Left lung (tissue), 10 donors: ENCODE results near the gene PRKACG. TPM values are rescaled to one million over a fixed set of nuclear protein-coding genes. Genes with fewer than 3 reads are reported as not detected.

ENCODE experiments used
- ATAC-seq: fragments of 200-7000 bp; cut with Tn5 transposase; one replicate; pipeline ENCODE4 v1.9.1; 2020; ENCODE audit warnings: moderate library complexity
- DNase-seq, 4 donors: peaks; one replicate each; pipeline ENCODE4 v3.0.0-alpha.2; 2013 to 2020
- H3K27ac ChIP-seq, 2 donors: fragments of 200-600 bp; sonication (generic) in 1 of 2; one replicate each; pipeline versions ENCODE4 v1.5.0 to v1.8.0; 2020 to 2021
- H3K27me3 ChIP-seq, 2 donors: fragments of 200-600 bp; sonication (generic) in 1 of 2; one replicate each; pipeline versions ENCODE4 v1.5.0 to v1.8.0; 2020 to 2021
- H3K36me3 ChIP-seq, 2 donors: fragments of 200-600 bp; sonication (generic) in 1 of 2; one replicate each; pipeline versions ENCODE4 v1.5.0 to v1.8.0; 2020 to 2021
- H3K4me1 ChIP-seq, 2 donors: fragments of 200-600 bp; one replicate each; pipeline ENCODE4 v1.8.0; 2021
- H3K4me3 ChIP-seq, 2 donors: fragments of 200-600 bp; sonication (generic) in 1 of 2; one replicate each; pipeline versions ENCODE4 v1.5.0 to v1.8.0; 2020 to 2021; ENCODE audit warnings: mild to moderate bottlenecking in 1 of 2
- H3K9me3 ChIP-seq, 2 donors: fragments of 200-600 bp; sonication (generic) in 1 of 2; one replicate each; pipeline versions ENCODE4 v1.5.0 to v1.8.0; 2020 to 2021
- intact Hi-C, 2 donors: fragments of 100-400 bp; cut with DNase I; formaldehyde crosslinking; loops; one replicate each; pipeline versions ENCODE4 v1.11.2 to v1.14.2; 2022
- polyA plus RNA-seq, 6 donors: library from polyadenylated mRNA; unstranded; fragments of 120-200 nt; gene quantifications; one replicate each; pipeline ENCODE4 v1.2.1, GENCODE V29; 2013; ENCODE audit not compliant: insufficient read length in 6 of 6
- total RNA-seq, 2 donors: library from RNA; stranded (reverse); fragmentation: NEBNext Ultra II Directional; extraction: Animal tissue kit (Norgen Biotek cat#: 25700); gene quantifications; one replicate each; pipeline ENCODE4 v1.2.1, GENCODE V29; 2021
- TF ChIP-seq, protein P1 (sequence below), 2 donors: fragments of 200-600 bp; sonication (generic) in 1 of 2; IDR thresholded peaks; one replicate each; pipeline versions ENCODE4 v1.5.0 to v1.8.0; 2021; ENCODE audit warnings: antibody characterized with exemption in 2 of 2
- donor health status: DM: no; HTN: yes; CAD: no.
- donor health status: DM: no; HTN: no; CAD: no.

PRKACG gene
- total and polyA plus RNA-seq, 8 donors: 0.14 TPM; not detected in 7

DNA sequence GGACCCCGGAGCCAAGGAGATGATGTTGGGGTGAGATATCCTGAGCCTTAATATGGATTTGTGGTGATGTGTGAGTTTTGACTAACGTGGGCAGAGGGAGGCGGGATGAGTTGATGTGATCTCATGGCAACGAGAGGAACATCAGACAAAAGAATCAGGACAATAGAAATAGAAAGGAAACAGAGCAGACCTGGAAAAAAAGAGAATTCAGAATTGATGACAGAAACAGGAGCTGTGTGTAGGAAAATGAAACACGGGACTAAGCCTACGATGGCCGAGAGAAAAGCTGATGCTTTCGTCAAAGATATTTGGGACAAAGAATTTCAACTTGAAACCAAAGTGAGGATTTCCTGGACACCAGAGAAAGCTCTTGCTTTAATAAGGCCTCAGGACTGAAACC is 10.9 kb downstream of the PRKACG start:
- Histone ChIP-seq H3K27ac (no peak overlapping the region), H3K27me3 (no peaks in the 10 kb centered on the region), H3K4me3 (no peak overlapping the region), H3K9me3 (no peaks in the 10 kb centered on the region), H3K36me3 (peaks cover 0 to under 1% of the 10 kb centered on the region in 2 donors), H3K4me1 (peaks cover 0 to 14% of the 10 kb centered on the region in 2 donors)
- intact Hi-C loops: no loop called here
- ATAC-seq: no peak
- no peak for DNase-seq
- TF ChIP-seq, protein P1, sequence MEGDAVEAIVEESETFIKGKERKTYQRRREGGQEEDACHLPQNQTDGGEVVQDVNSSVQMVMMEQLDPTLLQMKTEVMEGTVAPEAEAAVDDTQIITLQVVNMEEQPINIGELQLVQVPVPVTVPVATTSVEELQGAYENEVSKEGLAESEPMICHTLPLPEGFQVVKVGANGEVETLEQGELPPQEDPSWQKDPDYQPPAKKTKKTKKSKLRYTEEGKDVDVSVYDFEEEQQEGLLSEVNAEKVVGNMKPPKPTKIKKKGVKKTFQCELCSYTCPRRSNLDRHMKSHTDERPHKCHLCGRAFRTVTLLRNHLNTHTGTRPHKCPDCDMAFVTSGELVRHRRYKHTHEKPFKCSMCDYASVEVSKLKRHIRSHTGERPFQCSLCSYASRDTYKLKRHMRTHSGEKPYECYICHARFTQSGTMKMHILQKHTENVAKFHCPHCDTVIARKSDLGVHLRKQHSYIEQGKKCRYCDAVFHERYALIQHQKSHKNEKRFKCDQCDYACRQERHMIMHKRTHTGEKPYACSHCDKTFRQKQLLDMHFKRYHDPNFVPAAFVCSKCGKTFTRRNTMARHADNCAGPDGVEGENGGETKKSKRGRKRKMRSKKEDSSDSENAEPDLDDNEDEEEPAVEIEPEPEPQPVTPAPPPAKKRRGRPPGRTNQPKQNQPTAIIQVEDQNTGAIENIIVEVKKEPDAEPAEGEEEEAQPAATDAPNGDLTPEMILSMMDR (IDR thresholded peaks at IDR 0.05): no peak

DNA sequence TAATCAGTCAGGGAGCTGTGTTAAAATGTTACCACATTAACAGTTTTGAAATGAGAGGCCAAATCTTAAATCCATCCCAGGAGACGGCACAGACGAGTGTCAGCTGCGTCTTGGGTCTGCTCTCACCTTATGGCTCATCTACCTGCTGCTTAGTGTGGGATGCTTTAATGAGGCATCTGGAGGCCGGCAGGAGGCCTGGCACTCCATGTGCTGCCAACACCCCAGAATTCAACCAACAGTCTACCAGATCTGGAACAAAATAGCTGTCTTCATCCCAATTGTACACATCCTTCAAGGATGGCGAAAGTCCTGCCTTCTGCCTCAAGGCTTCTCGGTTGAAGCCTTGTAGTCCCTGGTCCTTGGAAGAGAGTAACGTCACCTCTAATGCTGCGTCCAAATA is 12.0 kb downstream of the PRKACG start:
- H3K4me3 ChIP-seq: no peak overlapping the region
- intact Hi-C loops: no loop called here
- peaks cover 0 to 17% of the 10 kb centered on the region in 2 donors for H3K4me1 ChIP-seq
- ATAC-seq (no peak), DNase-seq (no peak)
- no peaks in the 10 kb centered on the region for H3K27me3 ChIP-seq
- no peaks in the 10 kb centered on the region for H3K9me3 ChIP-seq
- no peaks in the 10 kb centered on the region for H3K36me3 ChIP-seq
- no peak overlapping the region for H3K27ac ChIP-seq
- TF ChIP-seq, protein P1 (IDR thresholded peaks at IDR 0.05): no peak

DNA sequence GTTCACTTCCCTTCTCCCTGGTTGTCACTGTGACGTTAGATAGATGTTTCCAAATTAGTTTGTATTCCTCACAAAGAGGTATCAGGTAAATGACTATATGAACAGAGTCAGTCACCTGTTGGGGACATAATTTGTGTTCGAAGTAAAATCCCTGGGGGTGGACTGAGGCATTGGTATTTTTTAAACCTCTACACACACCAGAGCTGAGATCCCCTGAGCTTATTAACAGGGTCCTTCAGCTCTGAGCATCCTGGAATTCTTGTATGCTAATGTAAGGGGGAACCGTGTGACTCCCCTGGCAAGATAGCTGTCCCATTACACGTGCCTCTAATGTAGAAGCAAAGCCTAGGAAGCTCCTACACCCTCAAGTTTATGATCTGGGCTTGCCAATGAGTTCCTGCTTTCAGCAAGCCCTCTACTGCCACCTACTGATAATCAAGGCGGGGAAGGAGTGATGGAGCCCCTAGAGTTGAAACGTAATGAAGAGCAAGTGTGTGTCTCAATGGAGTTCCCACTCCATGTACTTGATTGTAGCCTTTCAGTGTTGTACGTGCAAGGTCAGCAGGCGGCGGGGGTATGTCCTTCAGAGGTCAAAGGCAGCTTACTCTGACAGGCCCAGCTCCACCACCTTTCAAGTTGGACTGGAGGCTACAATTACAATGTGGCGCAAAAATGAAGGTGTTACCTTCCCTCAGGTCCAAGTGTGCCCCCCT is 14.4 kb downstream of the PRKACG start:
- H3K4me1 ChIP-seq: peaks cover 0 to 28% of the 10 kb centered on the region in 2 donors
- intact Hi-C loops: no loop called here
- TF ChIP-seq, protein P1 (IDR thresholded peaks at IDR 0.05): peak; percentile 72 to 76
- DNase-seq (peak in 3 of 4 donors; percentile 48 to 78 (median 67)), ATAC-seq (peak; percentile 94)
- H3K27ac ChIP-seq: peak overlapping the region in 1 of 2 donors; percentile 51
- H3K4me3 ChIP-seq: no peak overlapping the region
- H3K9me3 ChIP-seq: no peaks in the 10 kb centered on the region
- no peaks in the 10 kb centered on the region for H3K36me3 ChIP-seq
- H3K27me3 ChIP-seq: no peaks in the 10 kb centered on the region

DNA sequence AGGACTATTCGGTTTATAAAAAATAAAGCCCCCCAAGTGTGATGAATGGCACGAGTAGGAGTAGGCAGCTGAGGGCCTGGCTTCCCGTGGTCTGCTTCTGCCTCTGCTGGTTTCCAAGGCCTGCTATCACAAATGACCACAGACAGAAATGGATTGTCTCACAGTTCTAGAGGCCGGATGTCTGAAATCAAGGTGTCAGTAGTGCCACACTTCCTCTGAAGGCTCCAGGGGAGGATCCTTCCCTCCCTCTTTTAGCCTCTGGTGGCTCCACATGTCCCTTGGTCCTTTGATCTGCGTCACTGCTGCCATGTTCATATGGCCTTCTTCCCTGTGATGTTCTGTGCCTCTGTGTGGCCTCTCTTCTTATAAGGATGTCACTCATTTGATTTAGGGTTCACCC is 15.1 kb downstream of the PRKACG start:
- intact Hi-C loops: no loop called here
- Histone ChIP-seq H3K4me3 (no peak overlapping the region), H3K9me3 (no peaks in the 10 kb centered on the region), H3K36me3 (no peaks in the 10 kb centered on the region), H3K4me1 (peaks cover 0 to 28% of the 10 kb centered on the region in 2 donors), H3K27ac (peak overlapping the region in 1 of 2 donors; percentile 51), H3K27me3 (no peaks in the 10 kb centered on the region)
- no peak for DNase-seq
- TF ChIP-seq, protein P1 (IDR thresholded peaks at IDR 0.05): no peak
- no peak for ATAC-seq

DNA sequence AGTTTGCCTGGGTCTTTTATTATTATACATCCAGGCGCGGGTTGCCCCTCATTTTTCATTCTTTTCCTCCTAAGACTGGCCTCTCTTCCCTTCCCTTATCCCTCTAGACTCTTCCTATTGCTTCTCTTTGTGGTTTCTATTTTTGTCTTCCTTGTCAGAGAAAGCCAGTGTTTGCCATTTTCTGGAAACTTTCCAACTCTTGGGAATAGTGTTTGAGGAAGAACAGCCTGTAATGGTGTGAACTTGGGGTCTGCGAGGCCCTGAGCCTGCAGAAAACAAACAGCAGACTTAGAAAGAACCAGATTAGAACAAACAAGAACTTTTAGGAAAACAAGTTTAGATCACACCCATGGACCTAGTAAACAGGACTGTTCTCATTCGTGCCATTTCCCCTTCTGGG is 15.5 kb downstream of the PRKACG start:
- Histone ChIP-seq H3K4me1 (peaks cover 0 to 28% of the 10 kb centered on the region in 2 donors), H3K27me3 (no peaks in the 10 kb centered on the region), H3K9me3 (no peaks in the 10 kb centered on the region), H3K4me3 (no peak overlapping the region), H3K27ac (peak overlapping the region; percentile 7 to 51), H3K36me3 (no peaks in the 10 kb centered on the region)
- intact Hi-C loops: no loop called here
- no peak for ATAC-seq
- TF ChIP-seq, protein P1 (IDR thresholded peaks at IDR 0.05): no peak
- peak in 1 of 4 donors; percentile 24 for DNase-seq
